OCI-LY7 (cell line): ENCODE data around the gene HOOK2. TPM values are rescaled to one million over a fixed set of nuclear protein-coding genes. Genes with fewer than 3 reads are reported as not detected.

Experiments
- BruUV-seq: library from RNA; stranded (reverse); fragments of 400-500 nt; replicated peaks from 2 replicates; lab custom pipeline; 2021; lab: Mats Ljungman, UMichigan
- CTCF ChIA-PET: fragments of 300-600 bp; sonication (Branson Sonifier 250); formaldehyde crosslinking; loops from one replicate; lab custom pipeline; 2022; ENCODE audit warnings: antibody characterized with exemption; ENCODE audit not compliant: unreplicated experiment; lab: Charles Lee
- POLR2A ChIA-PET: fragments of 300-600 bp; sonication (Branson Sonifier 250); formaldehyde crosslinking; loops from one replicate; lab custom pipeline; 2022; ENCODE audit warnings: antibody characterized with exemption; lab: Charles Lee
- DNase-seq: peaks from one replicate; pipeline ENCODE4 v3.0.0-alpha.2; 2015; ENCODE audit warnings: low spot score
- H2AFZ ChIP-seq: fragments of 200-600 bp; sonication (generic), shearing (Covaris generic); 2 replicates; pipeline ENCODE4 v1.6.1; 2014; ENCODE audit warnings: mild to moderate bottlenecking, antibody characterized with exemption, low read length, moderate library complexity
- H3K27ac ChIP-seq: fragments of 200-600 bp; sonication (generic); 2 replicates; pipeline ENCODE4 v1.5.1; 2014; ENCODE audit warnings: mixed run types, low read depth, mild to moderate bottlenecking, moderate library complexity, low read length, inconsistent platforms; ENCODE audit not compliant: poor library complexity, severe bottlenecking
- H3K36me3 ChIP-seq: fragments of 200-600 bp; sonication (generic); 2 replicates; pipeline ENCODE4 v1.6.1; 2014; ENCODE audit warnings: mild to moderate bottlenecking, antibody characterized with exemption, low read length, moderate library complexity, mixed read lengths; ENCODE audit not compliant: insufficient read depth
- H3K4me1 ChIP-seq: fragments of 200-600 bp; sonication (generic); 2 replicates; pipeline ENCODE4 v1.5.1; 2014; ENCODE audit warnings: mild to moderate bottlenecking, low read length; ENCODE audit not compliant: insufficient read depth, poor library complexity, severe bottlenecking
- H3K4me2 ChIP-seq: fragments of 200-600 bp; sonication (generic); 2 replicates; pipeline ENCODE4 v1.6.1; 2014; ENCODE audit warnings: mild to moderate bottlenecking, low read length
- H3K4me3 ChIP-seq: fragments of 200-600 bp; sonication (generic); 2 replicates; pipeline ENCODE4 v1.5.1; 2014; ENCODE audit warnings: mild to moderate bottlenecking, low read depth, low read length; ENCODE audit not compliant: poor library complexity, severe bottlenecking
- H3K79me2 ChIP-seq: fragments of 200-600 bp; sonication (generic); 2 replicates; pipeline ENCODE4 v1.6.1; 2016; ENCODE audit warnings: low read depth, mild to moderate bottlenecking, low read length, moderate library complexity, mixed read lengths; ENCODE audit not compliant: insufficient read depth
- H3K9me2 ChIP-seq: fragments of 200-600 bp; sonication (generic); 2 replicates; pipeline ENCODE4 v1.6.1; 2016; ENCODE audit warnings: mild to moderate bottlenecking, low read length, mixed read lengths; ENCODE audit not compliant: insufficient read depth
- H3K9me3 ChIP-seq: fragments of 200-600 bp; sonication (generic); 2 replicates; pipeline ENCODE4 v1.6.1; 2014; ENCODE audit warnings: mild to moderate bottlenecking, mixed run types, low read length, mixed read lengths
- H4K20me1 ChIP-seq: fragments of 200-600 bp; sonication (generic); 2 replicates; pipeline ENCODE4 v1.6.1; 2014; ENCODE audit warnings: mild to moderate bottlenecking, antibody characterized with exemption, low read length, moderate library complexity, mixed read lengths; ENCODE audit not compliant: insufficient read depth
- EZH2phosphoT487 ChIP-seq: fragments of 200-600 bp; sonication (generic); IDR thresholded peaks from 2 replicates; pipeline ENCODE4 v1.6.1; 2018; ENCODE audit warnings: low read depth, borderline replicate concordance, mild to moderate bottlenecking, mixed run types, antibody characterized with exemption, low read length, moderate library complexity, mixed read lengths
- intact Hi-C: fragments of 100-400 bp; cut with micrococcal nuclease; formaldehyde crosslinking; loops from one replicate; pipeline ENCODE4 v1.10.0; 2022; ENCODE audit not compliant: unreplicated experiment
- total RNA-seq, 2 experiments: library from RNA; depleted of rRNA in 1 of 2; stranded (reverse); fragments of >200 nt in 1 of 2; shearing (Covaris generic) in 1 of 2; gene quantifications; 2 replicates each; pipeline ENCODE4 v1.2.3, GENCODE V29; 2014 to 2022
- TF ChIP-seq, protein P1 (sequence below): fragments of 200-600 bp; sonication (generic); conservative IDR thresholded peaks from 2 replicates; pipeline ENCODE4 v1.5.1; 2014; ENCODE audit warnings: mild to moderate bottlenecking, antibody characterized with exemption, low read length, moderate library complexity, mixed read lengths

Gene HOOK2
- total RNA-seq, 2 experiments from 2014 or later = 9.1 to 28.8 TPM

DNA sequence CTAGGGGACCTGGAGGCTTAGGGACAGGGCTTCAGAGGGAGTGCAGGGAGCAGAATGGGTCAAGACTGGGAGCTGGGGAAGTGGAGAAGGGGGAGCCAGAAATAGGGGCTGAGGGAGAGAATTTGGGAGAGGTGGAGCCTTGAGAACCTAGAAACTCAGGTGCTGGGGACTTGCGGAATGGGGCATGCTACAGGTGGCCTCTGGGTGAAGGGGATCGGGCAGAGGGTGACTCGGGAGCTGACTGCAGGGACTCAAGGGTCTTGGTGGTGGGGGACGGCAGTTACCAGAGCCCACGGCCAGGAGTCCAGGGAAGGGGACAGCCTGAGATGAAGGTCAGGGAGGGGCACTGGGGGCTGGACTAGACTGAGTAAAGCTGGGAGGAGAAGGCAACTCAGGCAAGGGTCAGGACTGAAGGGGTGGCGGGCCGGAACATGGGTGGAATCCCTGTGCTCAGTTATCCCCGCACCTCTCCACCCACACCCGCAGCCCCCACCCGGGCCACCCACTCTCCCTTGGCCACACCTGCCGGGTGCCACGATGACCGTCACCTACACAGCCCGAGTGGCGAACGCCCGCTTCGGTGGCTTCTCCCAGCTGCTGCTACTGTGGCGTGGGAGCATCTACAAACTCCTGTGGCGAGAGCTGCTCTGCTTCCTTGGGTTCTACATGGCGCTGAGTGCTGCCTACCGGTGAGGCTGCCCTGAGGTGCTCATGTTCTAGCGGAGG is 23.1 kb downstream of the HOOK2 start:
- DNase-seq = no peak
- Histone ChIP-seq H2AFZ (no peak overlapping the region), H3K9me3 (peaks cover 9% of the 10 kb centered on the region; the same call in 1 of the 2 replicates), H4K20me1 (no peaks in the 10 kb centered on the region), H3K4me2 (no peak overlapping the region), H3K79me2 (no peaks in the 10 kb centered on the region), H3K36me3 (peaks cover 16% of the 10 kb centered on the region), H3K9me2 (no peaks in the 10 kb centered on the region), H3K4me3 (no peak overlapping the region), H3K27ac (no peak overlapping the region), H3K4me1 (no peaks in the 10 kb centered on the region)
- ChIA-PET CTCF (no interaction called here), POLR2A (interaction anchor here (0.6 kb wide), 1 partner anchor 20 kb away, joined by 3 read pairs; no protein-coding TSS in a partner anchor)
- no TSS peak for BruUV-seq
- TF ChIP-seq, protein P1, sequence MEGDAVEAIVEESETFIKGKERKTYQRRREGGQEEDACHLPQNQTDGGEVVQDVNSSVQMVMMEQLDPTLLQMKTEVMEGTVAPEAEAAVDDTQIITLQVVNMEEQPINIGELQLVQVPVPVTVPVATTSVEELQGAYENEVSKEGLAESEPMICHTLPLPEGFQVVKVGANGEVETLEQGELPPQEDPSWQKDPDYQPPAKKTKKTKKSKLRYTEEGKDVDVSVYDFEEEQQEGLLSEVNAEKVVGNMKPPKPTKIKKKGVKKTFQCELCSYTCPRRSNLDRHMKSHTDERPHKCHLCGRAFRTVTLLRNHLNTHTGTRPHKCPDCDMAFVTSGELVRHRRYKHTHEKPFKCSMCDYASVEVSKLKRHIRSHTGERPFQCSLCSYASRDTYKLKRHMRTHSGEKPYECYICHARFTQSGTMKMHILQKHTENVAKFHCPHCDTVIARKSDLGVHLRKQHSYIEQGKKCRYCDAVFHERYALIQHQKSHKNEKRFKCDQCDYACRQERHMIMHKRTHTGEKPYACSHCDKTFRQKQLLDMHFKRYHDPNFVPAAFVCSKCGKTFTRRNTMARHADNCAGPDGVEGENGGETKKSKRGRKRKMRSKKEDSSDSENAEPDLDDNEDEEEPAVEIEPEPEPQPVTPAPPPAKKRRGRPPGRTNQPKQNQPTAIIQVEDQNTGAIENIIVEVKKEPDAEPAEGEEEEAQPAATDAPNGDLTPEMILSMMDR = no peak
- no peak for TF ChIP-seq EZH2phosphoT487
- intact Hi-C loops = no loop called here

DNA sequence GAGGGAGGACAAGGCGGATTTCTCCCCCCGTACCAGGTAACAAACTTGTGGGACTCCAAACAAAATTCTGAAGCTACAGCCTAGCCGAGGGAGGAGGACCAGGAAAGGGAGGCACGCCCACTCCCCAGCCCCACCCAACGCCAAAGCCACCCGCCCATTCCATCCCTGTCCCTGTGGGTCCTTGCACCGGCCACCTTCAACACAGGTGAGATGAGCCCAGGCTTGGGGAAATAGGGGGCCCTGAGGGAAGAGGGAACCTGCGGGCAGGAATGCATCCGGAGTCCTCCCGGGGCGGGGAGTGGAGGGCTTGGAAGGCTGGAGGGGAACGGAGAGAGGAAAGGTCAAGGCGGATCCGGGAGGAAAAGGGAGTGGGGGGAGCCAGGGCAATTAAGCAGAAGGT is 23.7 kb downstream of the HOOK2 start, which contains the start of gene BEST2:
Gene BEST2 (plus strand): TSS at position 157 of the 400 bp plus-strand sequence. CDS start 802 bp downstream, outside the sequence.
- TF ChIP-seq EZH2phosphoT487 = no peak
- TF ChIP-seq, protein P1 = no peak
- ChIA-PET CTCF (no interaction called here), POLR2A (no interaction called here)
- intact Hi-C loops = no loop called here
- Histone ChIP-seq H3K9me3 (peaks cover 11% of the 10 kb centered on the region; the same call in 1 of the 2 replicates), H3K4me2 (no peak within 1 kb of the TSS), H3K4me1 (no peaks in the 10 kb centered on the region), H4K20me1 (no peaks in the 10 kb centered on the region), H3K9me2 (no peaks in the 10 kb centered on the region), H3K79me2 (no peaks in the 10 kb centered on the region), H3K36me3 (peaks cover 22% of the 10 kb centered on the region), H3K27ac (no peak within 1 kb of the TSS), H2AFZ (no peak within 1 kb of the TSS), H3K4me3 (no peak within 1 kb of the TSS)
- DNase-seq = no peak
- BruUV-seq = no TSS peak

DNA sequence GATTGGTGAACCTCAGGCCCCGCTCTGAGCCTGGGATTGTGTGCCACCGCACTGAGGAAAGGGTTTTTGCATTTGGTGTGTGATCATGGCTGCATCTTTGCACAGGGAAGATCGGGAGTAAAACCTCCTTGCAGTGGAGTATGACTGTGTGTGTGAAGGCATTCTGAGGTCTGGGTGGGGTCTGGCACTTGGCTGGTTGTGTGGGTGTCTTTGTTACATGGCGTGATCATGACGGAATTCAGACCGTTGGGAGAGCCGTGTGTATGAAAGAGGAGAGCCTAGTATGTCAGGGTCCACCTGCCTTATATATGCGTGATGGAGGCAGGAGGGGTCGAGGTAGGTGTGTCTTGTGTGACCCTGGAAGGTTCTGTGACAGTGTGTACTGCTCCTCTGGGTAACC is 24.5 kb downstream of the HOOK2 start:
- Histone ChIP-seq H3K36me3 (peaks cover 30% of the 10 kb centered on the region), H3K27ac (no peak overlapping the region), H3K9me2 (no peaks in the 10 kb centered on the region), H3K79me2 (no peaks in the 10 kb centered on the region), H2AFZ (no peak overlapping the region), H3K9me3 (peaks cover 11% of the 10 kb centered on the region; the same call in 1 of the 2 replicates), H3K4me2 (no peak overlapping the region), H3K4me1 (no peaks in the 10 kb centered on the region), H4K20me1 (no peaks in the 10 kb centered on the region), H3K4me3 (no peak overlapping the region)
- DNase-seq = no peak
- TF ChIP-seq, protein P1 = no peak
- no peak for TF ChIP-seq EZH2phosphoT487
- ChIA-PET POLR2A (no interaction called here), CTCF (no interaction called here)
- no TSS peak for BruUV-seq
- intact Hi-C loops = no loop called here
